ENCODE measurements around the gene RBM3. TPM values are rescaled to one million over a fixed set of nuclear protein-coding genes. Genes with fewer than 3 reads are reported as not detected.

Gene RBM3
- total RNA-seq, 4 donors from 2014 or later: 122 to 250 (median 177) TPM

GRCh38 chrX:48595929-48596328 lies 21.6 kb downstream of the RBM3 start:
- no peak overlapping the region for H3K27ac ChIP-seq
- H3K27me3 ChIP-seq: no peaks in the 10 kb centered on the region
- no peaks in the 10 kb centered on the region for H3K9me3 ChIP-seq
- DNase-seq: no peak
- intact Hi-C loops (cut with DNase I): no loop called here
- H3K4me3 ChIP-seq (replicated peaks in 1 of 3): no peak overlapping the region
- 74 to 79% methylated on average over 2 of the region's 2 CpGs for WGBS, 2 donors
- TF ChIP-seq CTCF (IDR thresholded peaks at IDR 0.05): no peak
- TF ChIP-seq POLR2A (IDR thresholded peaks at IDR 0.05): no peak
- H3K36me3 ChIP-seq: peaks cover 7 to 16% of the 10 kb centered on the region in 2 donors
- peaks cover 0 to 5% of the 10 kb centered on the region in 2 donors for H3K4me1 ChIP-seq

DNA sequence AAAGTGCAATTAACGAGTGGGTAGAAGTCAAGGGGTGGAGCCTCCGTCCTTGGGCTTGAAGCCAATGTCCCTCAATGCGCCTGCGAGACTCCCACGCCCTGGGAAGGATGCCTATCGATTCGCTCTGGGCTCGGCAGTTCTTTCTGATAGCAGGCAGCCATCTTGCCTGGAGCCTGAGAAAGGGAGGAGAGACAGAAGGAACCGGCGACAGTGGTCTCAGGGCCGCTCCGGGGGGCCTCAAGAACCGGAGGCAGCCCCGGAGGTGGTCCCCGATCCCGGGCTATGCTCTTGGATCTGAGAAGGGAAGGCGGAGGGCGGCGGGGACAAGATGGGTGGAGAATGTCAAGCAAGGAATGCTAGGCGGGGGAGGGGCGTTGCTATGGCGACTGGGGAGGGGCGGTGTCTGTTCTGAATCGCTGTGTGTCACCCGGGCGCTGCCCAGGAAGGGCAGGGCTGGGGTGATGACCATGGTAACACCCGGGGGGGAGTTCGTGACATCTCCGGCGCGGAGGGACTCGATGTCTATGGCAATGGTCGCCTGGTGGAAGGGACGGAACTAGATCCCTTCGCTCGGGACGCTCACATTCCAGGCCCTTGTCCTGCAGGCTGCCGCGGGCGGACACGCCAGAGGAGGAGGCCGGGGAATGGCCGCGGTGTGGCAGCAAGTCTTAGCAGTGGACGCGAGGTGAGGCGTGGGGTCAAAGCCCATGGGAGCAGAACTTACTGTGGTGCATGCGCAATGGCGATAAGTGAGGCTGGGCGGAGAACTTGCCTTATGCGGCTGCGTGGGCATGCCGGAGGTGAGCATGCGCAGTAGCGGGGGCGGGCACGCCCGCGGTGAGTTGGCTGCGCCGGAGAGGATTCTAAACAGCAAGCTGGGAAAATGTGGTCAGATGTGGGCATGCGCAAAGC lies 23.3 kb downstream of the RBM3 start, which contains the start of gene WDR13:
WDR13 (plus strand) TSS at position 140 of the 912 bp plus-strand sequence; CDS start at position 645, 505 bp downstream.
- Histone ChIP-seq H3K27ac (peak within 1 kb of the TSS; percentile 88 to 98 (median 94)), H3K9me3 (no peaks in the 10 kb centered on the region), H3K27me3 (no peaks in the 10 kb centered on the region), H3K4me3 (replicated peaks in 1 of 3) (peak within 1 kb of the TSS in 2 of 3 donors; percentile 38 to 58), H3K4me1 (peaks cover 0 to 5% of the 10 kb centered on the region in 2 donors), H3K36me3 (peaks cover 19 to 23% of the 10 kb centered on the region in 2 donors)
- intact Hi-C loops (cut with DNase I): no loop called here
- TF ChIP-seq CTCF (IDR thresholded peaks at IDR 0.05) (no peak), POLR2A (IDR thresholded peaks at IDR 0.05) (peak; percentile 33 to 79)
- 0% methylated on average over 5 to 25 of the region's 62 CpGs for WGBS, 2 donors
- peak; percentile 89 to 92 for DNase-seq

DNA sequence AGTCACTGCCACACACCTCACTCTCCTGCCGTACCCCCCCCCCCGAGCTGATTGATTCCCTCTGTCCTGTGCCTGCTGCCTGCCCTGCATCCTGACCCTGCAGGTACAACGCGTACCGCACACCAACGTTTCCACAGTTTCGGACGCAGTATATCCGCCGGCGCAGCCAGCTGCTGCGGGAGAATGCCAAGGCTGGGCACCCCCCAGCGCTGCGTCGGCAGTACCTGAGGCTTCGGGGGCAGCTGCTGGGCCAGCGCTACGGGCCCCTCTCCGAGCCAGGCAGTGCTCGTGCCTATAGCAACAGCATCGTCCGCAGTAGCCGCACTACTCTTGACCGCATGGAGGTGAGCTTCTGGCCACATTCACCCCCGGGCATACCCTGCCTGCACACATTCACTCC lies 24.3 kb downstream of the RBM3 start:
- TF ChIP-seq CTCF (IDR thresholded peaks at IDR 0.05) (no peak), POLR2A (IDR thresholded peaks at IDR 0.05) (no peak)
- Histone ChIP-seq H3K4me3 (replicated peaks in 1 of 3) (peak overlapping the region in 1 of 3 donors; percentile 38), H3K9me3 (no peaks in the 10 kb centered on the region), H3K4me1 (peaks cover 0 to 5% of the 10 kb centered on the region in 2 donors), H3K27ac (peak overlapping the region in 1 of 3 donors; percentile 23), H3K36me3 (peaks cover 22 to 25% of the 10 kb centered on the region in 2 donors), H3K27me3 (no peaks in the 10 kb centered on the region)
- 87 to 92% methylated on average over 8 to 9 of the region's 25 CpGs for WGBS, 2 donors
- no peak for DNase-seq
- intact Hi-C loops (cut with DNase I): no loop called here

DNA sequence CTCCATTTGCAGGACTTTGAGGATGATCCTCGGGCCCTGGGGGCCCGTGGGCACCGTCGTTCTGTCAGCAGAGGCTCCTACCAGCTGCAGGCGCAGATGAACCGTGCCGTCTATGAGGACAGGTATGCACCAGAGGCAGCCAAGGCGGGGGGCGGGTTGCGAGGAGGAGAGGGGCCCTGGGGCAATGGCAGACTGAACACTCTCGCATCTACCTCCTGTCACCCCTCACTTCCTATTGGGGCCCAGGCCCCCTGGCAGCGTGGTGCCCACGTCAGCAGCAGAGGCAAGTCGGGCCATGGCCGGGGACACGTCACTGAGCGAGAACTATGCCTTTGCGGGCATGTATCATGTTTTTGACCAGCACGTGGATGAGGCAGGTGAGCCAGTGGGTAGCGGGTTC lies 25.1 kb downstream of the RBM3 start:
- Histone ChIP-seq H3K9me3 (no peaks in the 10 kb centered on the region), H3K27ac (no peak overlapping the region), H3K4me1 (peaks cover 0 to 5% of the 10 kb centered on the region in 2 donors), H3K27me3 (no peaks in the 10 kb centered on the region), H3K36me3 (peaks cover 25 to 30% of the 10 kb centered on the region in 2 donors), H3K4me3 (replicated peaks in 1 of 3) (no peak overlapping the region)
- 100% methylated on average over 1 of the region's 20 CpGs; no CpG with 5 or more reads in 1 of the 2 donors for WGBS, 2 donors
- intact Hi-C loops (cut with DNase I): no loop called here
- TF ChIP-seq CTCF (IDR thresholded peaks at IDR 0.05): no peak
- TF ChIP-seq POLR2A (IDR thresholded peaks at IDR 0.05): no peak
- DNase-seq: no peak

DNA sequence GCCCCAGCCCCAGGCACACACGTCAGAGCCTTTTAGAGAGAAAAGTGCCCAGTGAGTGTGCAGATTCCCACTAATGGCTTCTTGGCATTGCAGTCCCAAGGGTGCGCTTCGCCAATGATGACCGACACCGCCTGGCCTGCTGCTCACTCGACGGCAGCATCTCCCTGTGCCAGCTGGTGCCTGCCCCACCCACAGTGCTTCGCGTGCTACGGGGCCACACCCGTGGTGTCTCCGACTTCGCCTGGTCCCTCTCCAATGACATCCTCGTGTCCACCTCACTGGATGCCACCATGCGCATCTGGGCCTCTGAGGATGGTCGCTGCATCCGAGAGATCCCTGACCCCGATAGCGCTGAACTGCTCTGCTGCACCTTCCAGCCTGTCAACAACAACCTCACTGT lies 25.9 kb downstream of the RBM3 start:
- Histone ChIP-seq H3K4me1 (peaks cover 0 to 5% of the 10 kb centered on the region in 2 donors), H3K36me3 (peaks cover 25 to 37% of the 10 kb centered on the region in 2 donors), H3K27ac (no peak overlapping the region), H3K9me3 (no peaks in the 10 kb centered on the region), H3K4me3 (replicated peaks in 1 of 3) (no peak overlapping the region), H3K27me3 (no peaks in the 10 kb centered on the region)
- TF ChIP-seq POLR2A (IDR thresholded peaks at IDR 0.05) (no peak), CTCF (IDR thresholded peaks at IDR 0.05) (no peak)
- no peak for DNase-seq
- WGBS, 2 donors: 96 to 97% methylated on average over 11 of the region's 19 CpGs
- intact Hi-C loops (cut with DNase I): no loop called here

Measured in thyroid gland (tissue), 4 donors.